ENCODE data around the gene BCL11A.

GRCh38 chr2:60433018-60433596 is 120.3 kb downstream of the BCL11A start:
- TF ChIP-seq POLR2A (IDR thresholded peaks at IDR 0.05; ENCODE audit: low read length) (no peak), GATA1 (IDR thresholded peaks at IDR 0.05; ENCODE audit: low read depth, low read length) (no peak)

Data from erythroblast (primary cell).